Esophagus muscularis mucosa (tissue), 4 donors: ENCODE data around the gene CLDND2. TPM values are rescaled to one million over a fixed set of nuclear protein-coding genes. Genes with fewer than 3 reads are reported as not detected.
A peak's percentile ranks its signal among the peaks of the same experiment; 100 is the strongest.

Source experiments
- DNase-seq: peaks from one replicate; pipeline ENCODE4 v3.0.0-alpha.2; 2017; ENCODE audit errors: extremely low spot score
- H3K27ac ChIP-seq, 4 donors: fragments of 200-600 bp; sonication (generic); replicated peaks in 1 of 4; 1 replicate in 3 of 4; 2 replicates in 1 of 4; pipeline ENCODE4 v1.5.1; 2016 to 2019; ENCODE audit warnings: mild to moderate bottlenecking in 1 of 4
- H3K27me3 ChIP-seq, 4 donors: fragments of 200-600 bp; sonication (generic); one replicate each; pipeline versions ENCODE4 v1.5.1 to v1.6.0; 2016 to 2019
- H3K36me3 ChIP-seq, 4 donors: fragments of 200-600 bp; sonication (generic); one replicate each; pipeline ENCODE4 v1.5.1; 2016 to 2019
- H3K4me1 ChIP-seq, 4 donors: fragments of 200-600 bp; sonication (generic); one replicate each; pipeline ENCODE4 v1.5.1; 2016 to 2019
- H3K4me3 ChIP-seq, 4 donors: fragments of 200-600 bp; sonication (generic); 1 replicate in 2 of 4; 2 replicates in 2 of 4; pipeline ENCODE4 v1.5.1; 2016 to 2019; ENCODE audit warnings: mild to moderate bottlenecking in 4 of 4, moderate library complexity in 1 of 4
- H3K9me3 ChIP-seq, 4 donors: fragments of 200-600 bp; sonication (generic); 1 replicate in 3 of 4; 2 replicates in 1 of 4; pipeline ENCODE4 v1.5.1; 2016 to 2019
- EP300 ChIP-seq: sonication (generic); formaldehyde crosslinking; IDR thresholded peaks from one replicate; pipeline ENCODE4 v1.6.1; 2017; ENCODE audit warnings: antibody characterized with exemption
- POLR2A ChIP-seq: fragments of 450-650 bp; IDR thresholded peaks from one replicate; pipeline ENCODE4 v1.6.1; 2017; ENCODE audit warnings: antibody characterized with exemption, moderate library complexity, mild to moderate bottlenecking, low read depth
- POLR2AphosphoS5 ChIP-seq, 2 donors: sonication (generic); formaldehyde crosslinking; IDR thresholded peaks; one replicate each; pipeline ENCODE4 v1.6.1; 2017; ENCODE audit warnings: antibody characterized with exemption in 2 of 2
- WGBS: methylation state at CpG from one replicate; pipeline ENCODE4 v1.1.5; 2018; 5-methylcytosine and 5-hydroxymethylcytosine counted together
- intact Hi-C: fragments of 100-400 bp; cut with DNase I; formaldehyde crosslinking; loops from one replicate; pipeline ENCODE4 v1.15.1; 2023
- total RNA-seq, 4 donors: library from RNA; depleted of rRNA; stranded (reverse); fragments of >200 nt; gene quantifications; one replicate each; pipeline versions ENCODE4 v1.1.0 to v1.2.1, GENCODE V29; 2016
- TF ChIP-seq, protein P1 (sequence below), 3 experiments: fragments of 200-600 bp in 2 of 3; fragments of 450-650 bp in 1 of 3; sonication (generic) in 2 of 3; IDR thresholded peaks; one replicate each; pipeline ENCODE4 v1.5.1; 2017 to 2019; ENCODE audit warnings: antibody characterized with exemption in 3 of 3, mild to moderate bottlenecking in 2 of 3, moderate library complexity in 1 of 3

CLDND2 gene
- total RNA-seq, 4 donors from 2014 or later: not detected

DNA sequence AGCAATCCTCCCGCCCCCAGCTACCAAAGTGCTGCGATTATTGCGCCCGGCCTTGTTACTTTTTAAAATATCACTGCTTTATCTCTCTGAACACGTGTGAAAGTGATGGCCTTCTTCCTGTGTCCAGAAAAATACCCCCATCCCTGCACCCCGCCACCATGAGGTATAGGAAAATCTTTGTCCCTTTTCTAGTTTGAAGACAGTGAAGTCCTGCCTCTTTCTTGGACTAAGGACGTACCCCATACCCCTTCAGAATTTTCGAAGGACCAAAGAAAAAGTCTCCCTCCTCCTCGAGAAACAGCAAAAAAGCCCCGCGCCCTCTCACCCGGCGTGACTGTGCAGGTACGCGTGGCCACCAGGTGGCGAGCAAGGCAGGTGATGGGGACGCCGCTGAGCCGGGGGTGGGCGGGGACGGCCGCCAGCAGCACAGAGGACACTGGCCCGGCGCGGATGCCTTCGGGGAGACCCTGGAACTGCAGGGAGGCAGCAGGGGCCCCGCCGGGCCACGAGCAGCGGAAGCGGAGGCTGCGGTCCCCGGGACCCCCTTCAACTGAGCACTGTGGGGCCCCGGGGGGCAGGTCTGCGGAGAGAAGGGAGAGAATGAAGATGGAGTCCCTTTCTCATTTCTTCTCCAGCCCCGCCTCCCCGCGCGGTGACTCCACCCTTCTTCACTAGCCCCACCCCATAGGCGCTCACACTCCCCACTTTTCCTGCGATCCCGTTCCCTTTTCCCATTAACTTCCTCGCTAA lies 30.1 kb downstream of the CLDND2 start:
- H3K4me3 ChIP-seq: peak overlapping the region; percentile 57 to 76 (median 73)
- H3K36me3 ChIP-seq: no peaks in the 10 kb centered on the region
- TF ChIP-seq, protein P1, sequence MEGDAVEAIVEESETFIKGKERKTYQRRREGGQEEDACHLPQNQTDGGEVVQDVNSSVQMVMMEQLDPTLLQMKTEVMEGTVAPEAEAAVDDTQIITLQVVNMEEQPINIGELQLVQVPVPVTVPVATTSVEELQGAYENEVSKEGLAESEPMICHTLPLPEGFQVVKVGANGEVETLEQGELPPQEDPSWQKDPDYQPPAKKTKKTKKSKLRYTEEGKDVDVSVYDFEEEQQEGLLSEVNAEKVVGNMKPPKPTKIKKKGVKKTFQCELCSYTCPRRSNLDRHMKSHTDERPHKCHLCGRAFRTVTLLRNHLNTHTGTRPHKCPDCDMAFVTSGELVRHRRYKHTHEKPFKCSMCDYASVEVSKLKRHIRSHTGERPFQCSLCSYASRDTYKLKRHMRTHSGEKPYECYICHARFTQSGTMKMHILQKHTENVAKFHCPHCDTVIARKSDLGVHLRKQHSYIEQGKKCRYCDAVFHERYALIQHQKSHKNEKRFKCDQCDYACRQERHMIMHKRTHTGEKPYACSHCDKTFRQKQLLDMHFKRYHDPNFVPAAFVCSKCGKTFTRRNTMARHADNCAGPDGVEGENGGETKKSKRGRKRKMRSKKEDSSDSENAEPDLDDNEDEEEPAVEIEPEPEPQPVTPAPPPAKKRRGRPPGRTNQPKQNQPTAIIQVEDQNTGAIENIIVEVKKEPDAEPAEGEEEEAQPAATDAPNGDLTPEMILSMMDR (IDR thresholded peaks at IDR 0.05): peak; percentile 84 to 94 (median 93)
- TF ChIP-seq POLR2AphosphoS5 (IDR thresholded peaks at IDR 0.05) (peak in 1 of 2 donors; percentile 11), EP300 (no peak)
- H3K9me3 ChIP-seq: no peaks in the 10 kb centered on the region
- peaks cover 6 to 45% (median 24%) of the 10 kb centered on the region in 4 donors for H3K4me1 ChIP-seq
- peak overlapping the region; percentile 84 to 92 (median 88) for H3K27ac ChIP-seq
- H3K27me3 ChIP-seq: no peaks in the 10 kb centered on the region
- intact Hi-C loops: loop anchor here (2.0 to 10.0 kb wide), 3 partner anchors 69 to 316 kb away; no protein-coding TSS in a partner anchor
- peak; percentile 97 for DNase-seq
- 5% methylated on average over 43 of the region's 43 CpGs for WGBS

DNA sequence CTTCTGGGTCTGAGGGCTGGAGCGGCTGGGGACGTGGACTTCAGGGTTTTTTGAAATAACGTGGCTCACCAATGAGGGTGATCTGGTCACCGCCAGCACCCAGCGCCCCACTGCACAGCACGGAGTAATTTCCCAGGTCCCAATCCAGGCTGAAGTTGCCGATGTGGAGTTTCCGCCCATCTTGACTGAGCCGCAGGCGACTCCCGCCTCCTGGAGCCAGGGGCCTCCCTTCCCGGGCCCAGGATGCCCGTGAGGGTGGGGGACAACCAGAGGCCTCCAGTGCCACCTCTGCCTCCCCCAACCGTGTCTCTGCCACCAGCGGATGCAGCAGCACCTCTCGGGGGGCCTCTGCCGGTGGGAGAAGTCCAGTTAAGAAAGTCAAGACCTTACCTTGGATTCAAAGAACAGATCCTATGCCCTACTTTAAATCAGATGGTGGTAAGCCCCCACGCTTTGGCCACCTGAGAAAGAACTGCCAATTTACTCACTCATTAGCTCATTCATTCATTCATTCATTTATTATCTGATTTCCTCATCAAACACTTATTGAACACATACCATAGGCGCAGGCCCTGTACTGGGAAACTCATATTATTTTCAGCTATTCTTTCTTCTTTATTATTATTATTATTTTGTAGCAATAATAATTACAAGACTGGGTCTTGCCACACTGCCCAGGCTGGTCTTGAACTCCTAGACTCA lies 30.8 kb downstream of the CLDND2 start:
- H3K36me3 ChIP-seq: no peaks in the 10 kb centered on the region
- no peak overlapping the region for H3K4me3 ChIP-seq
- H3K4me1 ChIP-seq: peaks cover 6 to 44% (median 24%) of the 10 kb centered on the region in 4 donors
- no peaks in the 10 kb centered on the region for H3K27me3 ChIP-seq
- no peak for DNase-seq
- H3K27ac ChIP-seq: peak overlapping the region in 3 of 4 donors; percentile 84 to 92 (median 85)
- intact Hi-C loops: loop anchor here (2.0 to 10.0 kb wide), 3 partner anchors 69 to 317 kb away; no protein-coding TSS in a partner anchor
- no peak for TF ChIP-seq POLR2A
- TF ChIP-seq, protein P1 (IDR thresholded peaks at IDR 0.05): no peak
- TF ChIP-seq POLR2AphosphoS5 (IDR thresholded peaks at IDR 0.05): no peak
- no peak for TF ChIP-seq EP300
- 87% methylated on average over 19 of the region's 19 CpGs for WGBS
- no peaks in the 10 kb centered on the region for H3K9me3 ChIP-seq

- 89% methylated on average over 5 of the region's 13 CpGs for WGBS
- Histone ChIP-seq H3K4me1 (peaks cover 6 to 36% (median 24%) of the 10 kb centered on the region in 4 donors), H3K27me3 (peaks cover 0 to 5% (median 0%) of the 10 kb centered on the region in 4 donors), H3K4me3 (no peak overlapping the region), H3K36me3 (peaks cover 0 to 5% (median under 1%) of the 10 kb centered on the region in 4 donors), H3K27ac (no peak overlapping the region), H3K9me3 (no peaks in the 10 kb centered on the region)
- TF ChIP-seq POLR2A: no peak
- no peak for DNase-seq
- intact Hi-C loops: loop anchor here (5.0 to 10.0 kb wide), 2 partner anchors 70 to 318 kb away; no protein-coding TSS in a partner anchor
These were observed 31.5 kb downstream of the CLDND2 start for GRCh38 chr19:51337141-51337860.

GRCh38 chr19:51333836-51334460 lies 34.9 kb downstream of the CLDND2 start:
- H3K27me3 ChIP-seq: peaks cover 0 to 36% (median 3%) of the 10 kb centered on the region in 4 donors
- H3K9me3 ChIP-seq: no peaks in the 10 kb centered on the region
- TF ChIP-seq EP300: no peak
- no peak for TF ChIP-seq POLR2AphosphoS5 (IDR thresholded peaks at IDR 0.05)
- no peak for TF ChIP-seq POLR2A
- TF ChIP-seq, protein P1 (IDR thresholded peaks at IDR 0.05): no peak
- H3K4me3 ChIP-seq: no peak overlapping the region
- peaks cover 3 to 8% (median 6%) of the 10 kb centered on the region in 4 donors for H3K4me1 ChIP-seq
- 86% methylated on average over 11 of the region's 13 CpGs for WGBS
- peaks cover 0 to 22% (median 12%) of the 10 kb centered on the region in 4 donors for H3K36me3 ChIP-seq
- intact Hi-C loops: loop anchor here (10.0 kb wide), 1 partner anchor 321 kb away; no protein-coding TSS in a partner anchor
- H3K27ac ChIP-seq: no peak overlapping the region
- no peak for DNase-seq
